B cell (primary cell): ENCODE measurements around the gene AGAP1. TPM values are rescaled to one million over a fixed set of nuclear protein-coding genes. Genes with fewer than 3 reads are reported as not detected.

Experiments
- ATAC-seq: fragments of 200-7000 bp; cut with Tn5 transposase; one replicate; pipeline ENCODE4 v1.10.0; 2021; ENCODE audit warnings: low read depth, mild to moderate bottlenecking, moderate number of reproducible peaks, moderate library complexity
- CTCF ChIA-PET: fragments of 350-600 bp; sonication (Branson Sonifier 250); formaldehyde crosslinking; loops from one replicate; lab custom pipeline; 2021; ENCODE audit warnings: antibody characterized with exemption, inconsistent platforms; lab: Charles Lee
- POLR2A ChIA-PET: fragments of 350-600 bp; sonication (Branson Sonifier 250); formaldehyde crosslinking; loops from one replicate; lab custom pipeline; 2021; ENCODE audit warnings: antibody characterized with exemption; lab: Charles Lee
- DNase-seq: peaks from one replicate; pipeline ENCODE4 v3.0.0; 2013
- H2AFZ ChIP-seq: 2 replicates; pipeline ENCODE4 v1.6.1; 2012; ENCODE audit warnings: mild to moderate bottlenecking, low read depth, low read length; ENCODE audit not compliant: insufficient read depth, poor library complexity, severe bottlenecking
- H3K27ac ChIP-seq, 2 donors: 1 replicate in 1 of 2; 2 replicates in 1 of 2; pipeline ENCODE4 v1.5.1; 2012 to 2013; ENCODE audit warnings: low read length in 2 of 2, mild to moderate bottlenecking in 2 of 2, moderate library complexity in 1 of 2
- H3K27me3 ChIP-seq, 4 experiments: fragments of 200-600 bp in 1 of 4; sonication (generic) in 1 of 4; replicated peaks in 1 of 4; 1 replicate in 2 of 4; 2 replicates in 2 of 4; pipeline versions ENCODE4 v1.6.1 to v1.7.0; 2013 to 2016; ENCODE audit warnings: low read length in 3 of 4, mild to moderate bottlenecking in 2 of 4, mixed read lengths in 1 of 4, moderate library complexity in 1 of 4; ENCODE audit not compliant: insufficient read depth in 4 of 4, control insufficient read depth in 3 of 4; ENCODE audit errors: control extremely low read depth in 1 of 4
- H3K36me3 ChIP-seq, 2 experiments: replicated peaks in 1 of 2; 1 replicate in 1 of 2; 2 replicates in 1 of 2; pipeline versions ENCODE4 v1.6.1 to v1.7.1; 2013; ENCODE audit warnings: low read length in 1 of 2; ENCODE audit not compliant: insufficient read depth in 2 of 2, control insufficient read depth in 1 of 2; ENCODE audit errors: control extremely low read depth in 1 of 2, extremely low read depth in 1 of 2
- H3K4me1 ChIP-seq, 2 donors: fragments of 200-600 bp in 1 of 2; sonication (generic) in 1 of 2; 1 replicate in 1 of 2; 2 replicates in 1 of 2; pipeline versions ENCODE4 v1.5.1 to v1.6.1; 2013 to 2017; ENCODE audit warnings: low read length in 2 of 2; ENCODE audit not compliant: control insufficient read depth in 2 of 2, insufficient read depth in 2 of 2
- H3K4me2 ChIP-seq: replicated peaks from 2 replicates; pipeline ENCODE3; 2012; ENCODE audit warnings: mild to moderate bottlenecking, low read depth, low read length; ENCODE audit not compliant: poor library complexity, severe bottlenecking
- H3K4me3 ChIP-seq, 5 experiments: fragments of 200-600 bp in 1 of 5; sonication (generic) in 1 of 5; 1 replicate in 3 of 5; 2 replicates in 2 of 5; pipeline versions ENCODE4 v1.5.1 to v1.7.0; 2011 to 2016; ENCODE audit warnings: low read length in 4 of 5, mild to moderate bottlenecking in 4 of 5, low read depth in 2 of 5, control low read depth in 1 of 5, moderate library complexity in 1 of 5; ENCODE audit not compliant: insufficient read depth in 1 of 5; ENCODE audit errors: control extremely low read depth in 1 of 5, extremely low read depth in 1 of 5
- H3K79me2 ChIP-seq: fragments of 200-600 bp; sonication (generic); one replicate; pipeline ENCODE4 v1.6.0; 2016; ENCODE audit warnings: low read length; ENCODE audit not compliant: control insufficient read depth, insufficient read depth
- H3K9ac ChIP-seq: fragments of 200-600 bp; sonication (generic); 2 replicates; pipeline ENCODE4 v1.6.1; 2017; ENCODE audit warnings: mild to moderate bottlenecking, low read length, moderate library complexity
- H3K9me3 ChIP-seq, 3 donors: one replicate each; pipeline versions ENCODE4 v1.6.1 to v1.7.1; 2013; ENCODE audit warnings: low read length in 2 of 3; ENCODE audit not compliant: control insufficient read depth in 2 of 3, insufficient read depth in 1 of 3; ENCODE audit errors: control extremely low read depth in 1 of 3
- H4K20me1 ChIP-seq: 2 replicates; pipeline ENCODE4 v1.6.0; 2012; ENCODE audit warnings: mild to moderate bottlenecking, low read length; ENCODE audit not compliant: insufficient read depth, control insufficient read depth, poor library complexity, severe bottlenecking
- H3K27ac Mint-ChIP-seq: one replicate; pipeline ENCODE4 v1.8.0; 2021; ENCODE audit warnings: mixed read lengths
- H3K27me3 Mint-ChIP-seq: one replicate; pipeline ENCODE4 v1.8.0; 2021; ENCODE audit warnings: mixed read lengths
- H3K4me1 Mint-ChIP-seq: one replicate; pipeline ENCODE4 v1.8.0; 2021; ENCODE audit warnings: mixed read lengths
- H3K4me3 Mint-ChIP-seq: one replicate; pipeline ENCODE4 v1.8.0; 2021; ENCODE audit warnings: mixed read lengths
- H3K9me3 Mint-ChIP-seq: one replicate; pipeline ENCODE4 v1.8.0; 2022; ENCODE audit warnings: mixed read lengths; ENCODE audit not compliant: insufficient read depth
- CTCF ChIP-seq: fragments of 200-600 bp; IDR thresholded peaks from one replicate; pipeline ENCODE4 v1.8.0; 2022; ENCODE audit warnings: antibody characterized with exemption, mild to moderate bottlenecking
- EZH2 ChIP-seq: IDR thresholded peaks from 2 replicates; pipeline ENCODE4 v1.6.1; 2012; ENCODE audit warnings: borderline replicate concordance, low read depth, mild to moderate bottlenecking, moderate library complexity, low read length; ENCODE audit not compliant: insufficient read depth, poor library complexity, severe bottlenecking
- WGBS: methylation state at CpG from one replicate; pipeline ENCODE4 v1.1.5; 2013; ENCODE audit warnings: missing lambda C conversion rate; ENCODE audit not compliant: insufficient coverage; 5-methylcytosine and 5-hydroxymethylcytosine counted together
- intact Hi-C: fragments of 100-400 bp; cut with micrococcal nuclease; formaldehyde crosslinking; loops from one replicate; pipeline ENCODE4 v1.10.0; 2022
- polyA plus RNA-seq: library from polyadenylated mRNA; depleted of rRNA; stranded (reverse); fragments of >200 nt; gene quantifications from 2 replicates; pipeline ENCODE4 v1.2.3, GENCODE V29; 2012
- total RNA-seq, 2 donors: library from RNA; stranded (reverse); fragments of 120-200 nt in 1 of 2; gene quantifications; 1 replicate in 1 of 2; 2 replicates in 1 of 2; pipeline versions ENCODE4 v1.2.3 to v1.2.4, GENCODE V29; 2013 to 2022

AGAP1 gene
- total and polyA plus RNA-seq, 2 donors (not counting 1 experiment from before 2014, with no cell fraction given): 0.01 TPM; not detected in 1

- Histone ChIP-seq H3K36me3 (no peaks in the 10 kb centered on the region), H3K9me3 (peaks cover 0 to 4% (median 0%) of the 10 kb centered on the region in 3 donors), H3K4me3 (no peak overlapping the region), H3K27me3 (no peaks in the 10 kb centered on the region), H3K27ac (no peak overlapping the region), H3K79me2 (no peaks in the 10 kb centered on the region), H3K4me1 (no peaks in the 10 kb centered on the region), H4K20me1 (no peaks in the 10 kb centered on the region), H2AFZ (no peak overlapping the region), H3K9ac (no peak overlapping the region), H3K4me2 (no peak overlapping the region)
- intact Hi-C loops: no loop called here
- H3K27me3 Mint-ChIP-seq: peaks cover 9% of the 10 kb centered on the region
- H3K27ac Mint-ChIP-seq: no peak overlapping the region
- no peak overlapping the region for H3K4me3 Mint-ChIP-seq
- 74% methylated on average over 2 of the region's 5 CpGs for WGBS
- TF ChIP-seq EZH2 (no peak), CTCF (no peak)
- CTCF ChIA-PET: no interaction called here
- POLR2A ChIA-PET: no interaction called here
- no peak for DNase-seq
- H3K9me3 Mint-ChIP-seq: no peaks in the 10 kb centered on the region
- ATAC-seq: no peak
- H3K4me1 Mint-ChIP-seq: no peaks in the 10 kb centered on the region
Observed at GRCh38 chr2:235597081-235597615, 103.3 kb downstream of the AGAP1 start.

- intact Hi-C loops: no loop called here
- POLR2A ChIA-PET: no interaction called here
- TF ChIP-seq EZH2: no peak
- Histone ChIP-seq H2AFZ (no peak overlapping the region), H4K20me1 (no peaks in the 10 kb centered on the region), H3K36me3 (no peaks in the 10 kb centered on the region), H3K9ac (no peak overlapping the region), H3K9me3 (peaks cover 0 to 12% (median 0%) of the 10 kb centered on the region in 3 donors), H3K4me2 (no peak overlapping the region), H3K4me1 (no peaks in the 10 kb centered on the region), H3K27me3 (no peaks in the 10 kb centered on the region), H3K27ac (no peak overlapping the region), H3K4me3 (no peak overlapping the region), H3K79me2 (no peaks in the 10 kb centered on the region)
- 93% methylated on average over 15 of the region's 19 CpGs for WGBS
- no peaks in the 10 kb centered on the region for H3K9me3 Mint-ChIP-seq
- ATAC-seq (no peak), DNase-seq (no peak)
- no peaks in the 10 kb centered on the region for H3K4me1 Mint-ChIP-seq
- H3K4me3 Mint-ChIP-seq: no peak overlapping the region
- H3K27ac Mint-ChIP-seq: no peak overlapping the region
- CTCF ChIA-PET: no interaction called here
- peaks cover 6% of the 10 kb centered on the region for H3K27me3 Mint-ChIP-seq
Observed at GRCh38 chr2:235598026-235598425, 104.2 kb downstream of the AGAP1 start.
